GM12865 (cell line): ENCODE results near the gene CDKN3.

Experiments used
- DNase-seq: peaks from one replicate; pipeline ENCODE4 v3.0.0; 2010; ENCODE audit warnings: low read depth
- H3K4me3 ChIP-seq: 2 replicates; pipeline ENCODE4 v1.5.1; 2011; ENCODE audit warnings: mild to moderate bottlenecking, low read depth, low read length, control low read depth
- TF ChIP-seq, protein P1 (sequence below): IDR thresholded peaks from 2 replicates; pipeline ENCODE4 v1.5.1; 2011; ENCODE audit warnings: low read length, control low read depth, low read depth, inconsistent platforms; ENCODE audit not compliant: insufficient read depth; ENCODE audit errors: missing control alignments

CDKN3 gene, protein sequence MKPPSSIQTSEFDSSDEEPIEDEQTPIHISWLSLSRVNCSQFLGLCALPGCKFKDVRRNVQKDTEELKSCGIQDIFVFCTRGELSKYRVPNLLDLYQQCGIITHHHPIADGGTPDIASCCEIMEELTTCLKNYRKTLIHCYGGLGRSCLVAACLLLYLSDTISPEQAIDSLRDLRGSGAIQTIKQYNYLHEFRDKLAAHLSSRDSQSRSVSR

DNA sequence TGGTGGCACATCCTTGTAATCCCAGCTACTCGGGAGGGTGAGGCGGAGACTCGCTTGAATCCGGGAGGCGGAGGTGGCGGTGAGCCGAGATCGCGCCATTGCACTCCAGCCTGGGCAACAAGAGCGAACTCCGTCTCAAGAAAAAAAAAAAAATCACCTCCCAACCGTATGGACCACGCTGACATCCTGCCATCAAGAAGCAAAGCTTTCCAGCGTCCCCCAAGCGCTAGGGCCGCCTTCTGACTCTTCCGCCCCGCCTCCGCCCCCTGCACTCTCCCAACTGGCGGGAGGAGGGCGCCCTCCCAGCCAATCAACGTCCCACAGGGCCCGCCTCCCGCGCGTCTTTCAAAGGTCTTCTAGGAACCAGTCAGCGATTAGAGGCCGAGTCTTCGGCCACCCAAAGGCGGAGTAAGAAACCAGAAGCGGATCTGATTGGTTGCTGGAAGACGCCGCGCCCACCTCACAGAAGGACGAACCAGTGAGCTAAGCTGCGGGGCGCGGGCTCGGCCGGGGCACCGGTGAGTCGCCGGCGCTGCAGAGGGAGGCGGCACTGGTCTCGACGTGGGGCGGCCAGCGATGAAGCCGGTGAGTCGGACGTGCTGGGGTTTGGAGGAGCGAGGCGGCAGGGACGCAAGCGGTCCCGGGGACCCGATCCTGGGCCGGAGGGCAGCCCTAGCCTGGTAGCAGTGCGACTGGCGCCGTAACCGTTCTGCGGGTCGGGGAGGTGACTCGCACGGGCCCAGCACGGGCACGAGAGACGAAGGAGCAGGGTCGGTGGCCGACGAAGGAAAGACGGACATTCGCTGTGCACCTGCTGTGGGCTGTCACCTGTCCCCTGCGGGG lies at the start of gene CDKN3:
Gene CDKN3, plus strand, starts transcription at position 515 of the 843 bp plus-strand sequence. Its CDS starts 62 bp downstream, at position 577.
- H3K4me3 ChIP-seq: peak within 1 kb of the TSS; percentile 75
- TF ChIP-seq, protein P1, sequence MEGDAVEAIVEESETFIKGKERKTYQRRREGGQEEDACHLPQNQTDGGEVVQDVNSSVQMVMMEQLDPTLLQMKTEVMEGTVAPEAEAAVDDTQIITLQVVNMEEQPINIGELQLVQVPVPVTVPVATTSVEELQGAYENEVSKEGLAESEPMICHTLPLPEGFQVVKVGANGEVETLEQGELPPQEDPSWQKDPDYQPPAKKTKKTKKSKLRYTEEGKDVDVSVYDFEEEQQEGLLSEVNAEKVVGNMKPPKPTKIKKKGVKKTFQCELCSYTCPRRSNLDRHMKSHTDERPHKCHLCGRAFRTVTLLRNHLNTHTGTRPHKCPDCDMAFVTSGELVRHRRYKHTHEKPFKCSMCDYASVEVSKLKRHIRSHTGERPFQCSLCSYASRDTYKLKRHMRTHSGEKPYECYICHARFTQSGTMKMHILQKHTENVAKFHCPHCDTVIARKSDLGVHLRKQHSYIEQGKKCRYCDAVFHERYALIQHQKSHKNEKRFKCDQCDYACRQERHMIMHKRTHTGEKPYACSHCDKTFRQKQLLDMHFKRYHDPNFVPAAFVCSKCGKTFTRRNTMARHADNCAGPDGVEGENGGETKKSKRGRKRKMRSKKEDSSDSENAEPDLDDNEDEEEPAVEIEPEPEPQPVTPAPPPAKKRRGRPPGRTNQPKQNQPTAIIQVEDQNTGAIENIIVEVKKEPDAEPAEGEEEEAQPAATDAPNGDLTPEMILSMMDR: peak; percentile 16
- peak; percentile 99 for DNase-seq

DNA sequence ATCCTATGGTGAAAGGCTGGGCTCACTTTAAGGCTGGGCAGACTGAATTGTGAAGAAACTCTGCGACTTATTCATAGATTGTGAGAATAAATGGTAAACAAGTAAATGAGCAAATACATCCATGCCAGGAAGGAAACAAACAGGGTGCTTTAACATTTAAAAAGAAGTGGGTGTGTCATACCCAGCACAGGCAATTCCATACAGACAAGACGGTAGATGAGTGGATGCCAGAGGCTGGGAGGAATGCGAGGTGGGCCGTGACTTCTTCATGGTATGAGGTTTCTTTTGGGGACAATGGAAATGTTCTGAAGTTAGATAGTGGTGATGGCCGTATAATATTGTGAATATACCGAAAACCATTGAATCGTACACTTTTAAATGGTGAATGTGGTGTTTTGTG lies 49.8 kb upstream of the CDKN3 start:
- no peak for DNase-seq

GRCh38 chr14:54348001-54348611 lies 48.7 kb upstream of the CDKN3 start:
- TF ChIP-seq, protein P1: peak; percentile 64
- DNase-seq: peak; percentile 53
- H3K4me3 ChIP-seq: no peak overlapping the region

More for the DNA sequence above, 49.8 kb upstream of the CDKN3 start:
- TF ChIP-seq, protein P1: no peak
- H3K4me3 ChIP-seq: no peak overlapping the region

- TF ChIP-seq, protein P1: no peak
- no peak for DNase-seq
- H3K4me3 ChIP-seq: no peak overlapping the region
Observed at GRCh38 chr14:54348923-54349620, 47.7 kb upstream of the CDKN3 start.

DNA sequence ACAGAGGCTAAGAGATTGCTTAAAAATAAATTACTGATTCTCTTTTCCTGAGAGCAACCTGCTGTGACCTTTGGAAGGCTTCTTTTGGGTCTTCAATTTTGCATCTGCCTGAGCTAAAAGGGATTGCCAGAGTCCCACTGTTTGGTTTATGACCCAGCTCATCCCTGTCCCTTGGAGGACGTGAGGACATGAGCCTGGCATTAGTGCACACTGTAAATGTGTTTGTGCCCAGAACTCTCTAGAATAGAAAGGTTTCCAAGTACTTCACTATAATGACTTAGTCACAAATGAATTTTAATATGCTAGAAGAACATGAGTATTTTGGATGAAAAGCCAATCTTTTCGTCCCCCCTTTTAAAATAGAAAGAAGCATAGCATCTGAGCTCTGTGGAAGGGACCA lies 47.1 kb upstream of the CDKN3 start:
- DNase-seq: no peak
- TF ChIP-seq, protein P1: no peak
- no peak overlapping the region for H3K4me3 ChIP-seq

DNA sequence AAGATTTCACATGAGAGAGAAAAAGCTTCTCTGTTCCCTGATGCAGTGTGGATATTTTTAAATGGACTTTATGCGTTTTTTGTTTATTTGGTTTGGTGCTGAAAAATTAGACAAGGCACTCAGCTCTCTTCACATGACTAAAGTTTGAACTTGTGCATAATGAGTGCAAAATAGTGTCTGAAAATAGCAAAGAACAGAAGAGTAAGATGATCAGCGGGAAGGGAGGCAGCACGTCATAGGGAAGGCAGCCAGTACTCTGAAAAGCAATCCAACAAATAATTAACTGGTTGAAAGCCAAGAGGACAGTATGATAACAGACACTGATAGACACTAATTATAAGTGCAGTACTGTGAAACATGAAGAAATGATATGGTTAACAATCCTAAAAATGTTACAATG lies 46.6 kb upstream of the CDKN3 start:
- no peak for DNase-seq
- TF ChIP-seq, protein P1: no peak
- H3K4me3 ChIP-seq: no peak overlapping the region
